OCI-LY3 (cell line): ENCODE results near the gene XCR1.

ENCODE experiments used
- CTCF ChIP-seq: fragments of 200-600, 300-600 bp; sonication (generic); IDR thresholded peaks from 2 replicates; pipeline ENCODE4 v1.5.1; 2014; ENCODE audit warnings: antibody characterized with exemption, low read length, low read depth
- EZH2phosphoT487 ChIP-seq: fragments of 200-600 bp; shearing (Covaris generic); IDR thresholded peaks from 2 replicates; pipeline ENCODE4 v1.6.1; 2018; ENCODE audit warnings: antibody characterized with exemption, mixed run types, low read depth

GRCh38 chr3:45993421-45994027 lies 33.8 kb downstream of the XCR1 start:
- TF ChIP-seq CTCF: no peak
- no peak for TF ChIP-seq EZH2phosphoT487
